H1 (cell line): Measurements from ENCODE around the gene GABRG3. TPM values are rescaled to one million over a fixed set of nuclear protein-coding genes. Genes with fewer than 3 reads are reported as not detected.

Source experiments
- ATF2 ChIP-seq: IDR thresholded peaks from 2 replicates; pipeline ENCODE4 v1.6.1; 2012; ENCODE audit warnings: low read length, inconsistent platforms
- CBX5 ChIP-seq: fragments of 300-800, 300-1000 bp; sonication (generic); IDR thresholded peaks from 2 replicates; pipeline ENCODE4 v1.7.1; 2016; ENCODE audit warnings: antibody characterized with exemption, low read length, low read depth
- JUN ChIP-seq: IDR thresholded peaks from 2 replicates; pipeline ENCODE4 v1.6.1; 2011; ENCODE audit warnings: low read depth, mild to moderate bottlenecking, improper control_type of control experiment, low read length
- POLR2A ChIP-seq, 2 experiments: IDR thresholded peaks; 1 replicate in 1 of 2; 2 replicates in 1 of 2; pipeline ENCODE4 v1.6.1; 2011; ENCODE audit warnings: low read depth in 2 of 2, low read length in 2 of 2, mild to moderate bottlenecking in 2 of 2; ENCODE audit errors: control extremely low read depth in 1 of 2
- POLR2AphosphoS5 ChIP-seq: IDR thresholded peaks from 2 replicates; pipeline ENCODE4 v1.6.1; 2011; ENCODE audit warnings: low read depth, low read length
- polyA plus RNA-seq, 7 experiments: library from polyadenylated mRNA; depleted of rRNA in 3 of 7; stranded (reverse) in 5 of 7; unstranded in 2 of 7; fragments of >200 nt in 5 of 7; fragments of 200-250 nt in 2 of 7; gene quantifications; 1 replicate in 5 of 7; 2 replicates in 1 of 7; 4 replicates in 1 of 7; pipeline versions ENCODE4 v1.2.1 to v1.2.3, GENCODE V29; 2011 to 2013; ENCODE audit warnings: missing spikeins in 2 of 7, mixed read lengths in 2 of 7
- total RNA-seq: library from RNA; stranded (reverse); fragmentation: NEBNext Ultra II Directional; extraction: Animal tissue kit (Norgen Biotek cat#: 25700); gene quantifications from 2 replicates; pipeline ENCODE4 v1.2.1, GENCODE V29; 2021

The GABRG3 gene
- total and polyA plus RNA-seq, 2 of the 8 experiments (the other 6 are each of a cell fraction or from before 2014, with no cell fraction given) = 0.17 to 0.80 TPM

- TF ChIP-seq ATF2 (no peak), POLR2A (IDR thresholded peaks at IDR 0.05; ENCODE audit: control extremely low read depth in 1 of 2, low read depth in 2 of 2, low read length in 2 of 2) (no peak), POLR2AphosphoS5 (no peak), CBX5 (no peak), JUN (no peak)
Observed at GRCh38 chr15:27538325-27538724, 567.3 kb downstream of the GABRG3 start (continued).
